Naive B cell (primary cell): Measurements from ENCODE around the gene C20orf204. TPM values are rescaled to one million over a fixed set of nuclear protein-coding genes. Genes with fewer than 3 reads are reported as not detected.
A peak's percentile ranks its signal among the peaks of the same experiment; 100 is the strongest.

Experiments used
- ATAC-seq, 2 donors: fragments of 150-1000 bp; cut with Tn5 transposase; 2 replicates each; pipeline ENCODE4 v1.10.0; 2021; ENCODE audit warnings: low read depth in 2 of 2, mild to moderate bottlenecking in 2 of 2, moderate library complexity in 2 of 2
- DNase-seq: peaks from one replicate; pipeline ENCODE4 v3.0.0; 2022
- H3K27ac Mint-ChIP-seq, 6 donors: one replicate each; pipeline ENCODE4 v1.8.0; 2020 to 2022; ENCODE audit warnings: mild to moderate bottlenecking in 6 of 6, mixed read lengths in 6 of 6, moderate library complexity in 5 of 6, inconsistent platforms in 2 of 6
- H3K27me3 Mint-ChIP-seq, 3 donors: one replicate each; pipeline ENCODE4 v1.8.0; 2021 to 2022; ENCODE audit warnings: mixed read lengths in 3 of 3, mild to moderate bottlenecking in 1 of 3
- H3K36me3 Mint-ChIP-seq, 2 donors: one replicate each; pipeline ENCODE4 v1.8.0; 2020 to 2022; ENCODE audit warnings: mixed read lengths in 2 of 2, inconsistent platforms in 1 of 2, mild to moderate bottlenecking in 1 of 2
- H3K4me1 Mint-ChIP-seq, 3 donors: one replicate each; pipeline ENCODE4 v1.8.0; 2020 to 2022; ENCODE audit warnings: mixed read lengths in 3 of 3, inconsistent platforms in 1 of 3, mild to moderate bottlenecking in 1 of 3, moderate library complexity in 1 of 3
- H3K4me3 Mint-ChIP-seq, 8 donors: one replicate each; pipeline ENCODE4 v1.8.0; 2020 to 2022; ENCODE audit warnings: mild to moderate bottlenecking in 8 of 8, mixed read lengths in 8 of 8, moderate library complexity in 8 of 8, inconsistent platforms in 2 of 8
- H3K9me3 Mint-ChIP-seq, 7 donors: one replicate each; pipeline ENCODE4 v1.8.0; 2020 to 2022; ENCODE audit warnings: mixed read lengths in 7 of 7, mild to moderate bottlenecking in 5 of 7, inconsistent platforms in 2 of 7, moderate library complexity in 1 of 7
- polyA plus RNA-seq, 6 donors: library from polyadenylated mRNA; unstranded; fragments of 300-500 nt; fragmentation: Illumina TruSeq; gene quantifications; one replicate each; pipeline ENCODE4 v1.2.3, GENCODE V29; 2021; ENCODE audit warnings: low read depth in 6 of 6

C20orf204 gene
- polyA plus RNA-seq, 6 donors from 2014 or later: 0.05 TPM; not detected in 5

- ATAC-seq (no peak), DNase-seq (no peak)
- no peaks in the 10 kb centered on the region for H3K27me3 Mint-ChIP-seq
- H3K4me3 Mint-ChIP-seq: peak overlapping the region; percentile 47 to 95 (median 88)
- no peaks in the 10 kb centered on the region for H3K36me3 Mint-ChIP-seq
- H3K4me1 Mint-ChIP-seq: peaks cover 41 to 52% (median 42%) of the 10 kb centered on the region in 3 donors
- no peaks in the 10 kb centered on the region for H3K9me3 Mint-ChIP-seq
- H3K27ac Mint-ChIP-seq: peak overlapping the region in 4 of 6 donors; percentile 64 to 96 (median 86)
Observed at GRCh38 chr20:64076061-64076997, 40.3 kb downstream of the C20orf204 start.

- ATAC-seq: peak; percentile 14 to 15
- Mint-ChIP-seq H3K27ac (peak overlapping the region in 5 of 6 donors; percentile 33 to 96 (median 92)), H3K4me1 (peaks cover 41 to 53% (median 45%) of the 10 kb centered on the region in 3 donors), H3K27me3 (no peaks in the 10 kb centered on the region), H3K9me3 (no peaks in the 10 kb centered on the region), H3K36me3 (no peaks in the 10 kb centered on the region), H3K4me3 (peak overlapping the region; percentile 80 to 96 (median 92))
- DNase-seq: peak; percentile 73
Observed at GRCh38 chr20:64077094-64077493, 41.1 kb downstream of the C20orf204 start.

- ATAC-seq (peak; percentile 1), DNase-seq (no peak)
- no peaks in the 10 kb centered on the region for H3K27me3 Mint-ChIP-seq
- H3K4me3 Mint-ChIP-seq: peak overlapping the region; percentile 80 to 96 (median 92)
- H3K4me1 Mint-ChIP-seq: peaks cover 41 to 53% (median 49%) of the 10 kb centered on the region in 3 donors
- no peaks in the 10 kb centered on the region for H3K9me3 Mint-ChIP-seq
- no peaks in the 10 kb centered on the region for H3K36me3 Mint-ChIP-seq
- H3K27ac Mint-ChIP-seq: peak overlapping the region in 5 of 6 donors; percentile 91 to 96 (median 94)
Observed at GRCh38 chr20:64077541-64077875, 41.5 kb downstream of the C20orf204 start.

- peak; percentile 85 for DNase-seq
- peak; percentile 62 to 64 for ATAC-seq
- Mint-ChIP-seq H3K36me3 (no peaks in the 10 kb centered on the region), H3K4me3 (peak overlapping the region; percentile 80 to 96 (median 92)), H3K27me3 (no peaks in the 10 kb centered on the region), H3K9me3 (no peaks in the 10 kb centered on the region), H3K4me1 (peaks cover 45 to 57% (median 54%) of the 10 kb centered on the region in 3 donors), H3K27ac (peak overlapping the region in 5 of 6 donors; percentile 91 to 96 (median 94))
Observed at GRCh38 chr20:64077876-64078551, 42.0 kb downstream of the C20orf204 start.

GRCh38 chr20:64078934-64079272 is 42.9 kb downstream of the C20orf204 start:
- H3K27me3 Mint-ChIP-seq: no peaks in the 10 kb centered on the region
- DNase-seq: no peak
- peak overlapping the region in 4 of 6 donors; percentile 84 to 96 (median 93) for H3K27ac Mint-ChIP-seq
- no peaks in the 10 kb centered on the region for H3K36me3 Mint-ChIP-seq
- H3K4me1 Mint-ChIP-seq: peaks cover 47 to 60% (median 57%) of the 10 kb centered on the region in 3 donors
- no peaks in the 10 kb centered on the region for H3K9me3 Mint-ChIP-seq
- peak overlapping the region; percentile 80 to 96 (median 92) for H3K4me3 Mint-ChIP-seq
- ATAC-seq: no peak

GRCh38 chr20:64079273-64080012 is 43.5 kb downstream of the C20orf204 start, which contains the start of gene RGS19:
Gene RGS19, minus strand, starts transcription at chr20:64079518. Its CDS starts 2,632 bp downstream, at chr20:64076886.
- peak within 1 kb of the TSS; percentile 80 to 96 (median 92) for H3K4me3 Mint-ChIP-seq
- H3K27ac Mint-ChIP-seq: peak within 1 kb of the TSS; percentile 71 to 97 (median 96)
- DNase-seq (peak; percentile 95), ATAC-seq (peak; percentile 45 to 60)
- peaks cover 51 to 61% (median 59%) of the 10 kb centered on the region in 3 donors for H3K4me1 Mint-ChIP-seq
- H3K36me3 Mint-ChIP-seq: no peaks in the 10 kb centered on the region
- peaks cover 0 to 4% (median 4%) of the 10 kb centered on the region in 3 donors for H3K27me3 Mint-ChIP-seq
- H3K9me3 Mint-ChIP-seq: no peaks in the 10 kb centered on the region

- no peaks in the 10 kb centered on the region for H3K9me3 Mint-ChIP-seq
- peaks cover 0 to 12% (median 6%) of the 10 kb centered on the region in 3 donors for H3K27me3 Mint-ChIP-seq
- H3K36me3 Mint-ChIP-seq: no peaks in the 10 kb centered on the region
- ATAC-seq (peak; percentile 28 to 37), DNase-seq (peak; percentile 67)
- peak within 1 kb of the TSS; percentile 71 to 97 (median 96) for H3K27ac Mint-ChIP-seq
- peaks cover 48 to 64% (median 59%) of the 10 kb centered on the region in 3 donors for H3K4me1 Mint-ChIP-seq
- peak within 1 kb of the TSS; percentile 80 to 96 (median 92) for H3K4me3 Mint-ChIP-seq
Observed at GRCh38 chr20:64080013-64080812, 44.2 kb downstream of the C20orf204 start, which contains the start of gene OPRL1. Gene OPRL1, plus strand, starts transcription at chr20:64080082. Its CDS starts 12,639 bp downstream, at chr20:64092721.

- Mint-ChIP-seq H3K27me3 (peaks cover 0 to 13% (median 6%) of the 10 kb centered on the region in 3 donors), H3K4me3 (peak overlapping the region; percentile 77 to 92 (median 84)), H3K36me3 (no peaks in the 10 kb centered on the region), H3K27ac (peak overlapping the region; percentile 71 to 97 (median 94)), H3K4me1 (peaks cover 41 to 58% (median 55%) of the 10 kb centered on the region in 3 donors), H3K9me3 (no peaks in the 10 kb centered on the region)
- ATAC-seq: no peak
- DNase-seq: no peak
Observed at GRCh38 chr20:64080813-64081623, 45.0 kb downstream of the C20orf204 start.

- Mint-ChIP-seq H3K36me3 (no peaks in the 10 kb centered on the region), H3K27me3 (peaks cover 0 to 13% (median 6%) of the 10 kb centered on the region in 3 donors), H3K4me1 (peaks cover 40 to 55% (median 54%) of the 10 kb centered on the region in 3 donors), H3K4me3 (peak overlapping the region; percentile 10 to 89 (median 62)), H3K27ac (peak overlapping the region; percentile 9 to 96 (median 56)), H3K9me3 (peaks cover 0 to under 1% (median 0%) of the 10 kb centered on the region in 7 donors)
- ATAC-seq (no peak), DNase-seq (no peak)
Observed at GRCh38 chr20:64081624-64081964, 45.6 kb downstream of the C20orf204 start.

- Mint-ChIP-seq H3K36me3 (no peaks in the 10 kb centered on the region), H3K4me1 (peaks cover 40 to 51% (median 49%) of the 10 kb centered on the region in 3 donors), H3K27ac (peak overlapping the region in 4 of 6 donors; percentile 69 to 96 (median 88)), H3K9me3 (peaks cover 0 to 2% (median 0%) of the 10 kb centered on the region in 7 donors), H3K27me3 (peaks cover 0 to 13% (median 6%) of the 10 kb centered on the region in 3 donors), H3K4me3 (peak overlapping the region; percentile 49 to 90 (median 82))
- no peak for ATAC-seq
- no peak for DNase-seq
Observed at GRCh38 chr20:64082126-64082731, 46.2 kb downstream of the C20orf204 start.

GRCh38 chr20:64082820-64083377 is 46.9 kb downstream of the C20orf204 start:
- peaks cover 36 to 47% (median 47%) of the 10 kb centered on the region in 3 donors for H3K4me1 Mint-ChIP-seq
- peaks cover 0 to 5% (median 0%) of the 10 kb centered on the region in 7 donors for H3K9me3 Mint-ChIP-seq
- H3K27ac Mint-ChIP-seq: peak overlapping the region in 2 of 6 donors; percentile 89 to 93
- H3K27me3 Mint-ChIP-seq: peaks cover 0 to 13% (median 6%) of the 10 kb centered on the region in 3 donors
- no peak for DNase-seq
- peak overlapping the region; percentile 76 to 90 (median 82) for H3K4me3 Mint-ChIP-seq
- ATAC-seq: no peak
- H3K36me3 Mint-ChIP-seq: no peaks in the 10 kb centered on the region
